HepG2 (cell line): ENCODE data around the gene THRSP. TPM values are rescaled to one million over a fixed set of nuclear protein-coding genes. Genes with fewer than 3 reads are reported as not detected.

Experiments
- ELF3 ChIP-seq: IDR thresholded peaks from 2 replicates; pipeline ENCODE4 v1.6.1; 2016; ENCODE audit warnings: missing genetic modification reagents, missing compliant biosample characterization
- ERF ChIP-seq: IDR thresholded peaks from 2 replicates; pipeline ENCODE4 v1.6.1; 2018; ENCODE audit warnings: missing biosample characterization, missing genetic modification reagents
- GLI4 ChIP-seq: sonication (generic); formaldehyde crosslinking; IDR thresholded peaks from 2 replicates; pipeline ENCODE4 v1.5.1; 2020; ENCODE audit warnings: missing genetic modification reagents, mild to moderate bottlenecking, moderate library complexity, borderline replicate concordance
- MYC ChIP-seq: sonication (generic); formaldehyde crosslinking; IDR thresholded peaks from 2 replicates; pipeline ENCODE4 v1.9.0; 2021; ENCODE audit warnings: missing genetic modification reagents, borderline replicate concordance
- SOX13 ChIP-seq, 3 experiments: fragments of 450-650 bp in 1 of 3; sonication (generic) in 1 of 3; formaldehyde crosslinking in 1 of 3; IDR thresholded peaks in 2 of 3; conservative IDR thresholded peaks in 1 of 3; 2 replicates each; pipeline versions ENCODE4 v1.5.0 to v1.6.1; 2016 to 2020; ENCODE audit warnings: antibody characterized with exemption in 1 of 3, mild to moderate bottlenecking in 1 of 3, missing compliant biosample characterization in 1 of 3, missing genetic modification reagents in 1 of 3, moderate library complexity in 1 of 3
- TARDBP ChIP-seq: sonication (generic); formaldehyde crosslinking; IDR thresholded peaks from 2 replicates; pipeline ENCODE4 v1.8.0; 2022; ENCODE audit warnings: mild to moderate bottlenecking, missing genetic modification reagents
- TIGD3 ChIP-seq: sonication (generic); formaldehyde crosslinking; IDR thresholded peaks from 2 replicates; pipeline ENCODE4 v1.5.1; 2020; ENCODE audit warnings: mild to moderate bottlenecking, missing genetic modification reagents, borderline replicate concordance
- ZBTB7B ChIP-seq: sonication (generic); formaldehyde crosslinking; IDR thresholded peaks from 2 replicates; pipeline ENCODE4 v1.4.0; 2020; ENCODE audit warnings: missing genetic modification reagents
- ZC3H13 ChIP-seq: sonication (generic); formaldehyde crosslinking; IDR thresholded peaks from 2 replicates; pipeline ENCODE4 v1.8.1; 2023; ENCODE audit warnings: mild to moderate bottlenecking, missing genetic modification reagents, moderate library complexity
- ZNF501 ChIP-seq: sonication (generic); formaldehyde crosslinking; IDR thresholded peaks from 2 replicates; pipeline ENCODE4 v1.5.1; 2020; ENCODE audit warnings: mild to moderate bottlenecking, moderate library complexity, missing genetic modification reagents
- ZNF646 ChIP-seq: sonication (generic); formaldehyde crosslinking; IDR thresholded peaks from 2 replicates; pipeline ENCODE4 v1.9.0; 2021; ENCODE audit warnings: mild to moderate bottlenecking, missing genetic modification reagents
- ZNF878 ChIP-seq: sonication (generic); formaldehyde crosslinking; IDR thresholded peaks from 2 replicates; pipeline ENCODE4 v1.8.1; 2023; ENCODE audit warnings: mild to moderate bottlenecking, missing genetic modification reagents, moderate library complexity
- ZNF891 ChIP-seq: sonication (generic); formaldehyde crosslinking; IDR thresholded peaks from 2 replicates; pipeline ENCODE4 v1.5.0; 2020; ENCODE audit warnings: mild to moderate bottlenecking, missing genetic modification reagents
- polyA plus RNA-seq, 8 experiments: library from polyadenylated mRNA; depleted of rRNA in 3 of 8; stranded (reverse) in 7 of 8; unstranded in 1 of 8; fragments of >200 nt; fragmentation: Illumina TruSeq in 4 of 8; extraction: Trizol in 4 of 8; gene quantifications; 2 replicates each; pipeline versions ENCODE4 v1.2.1 to v1.2.3, GENCODE V29; 2011 to 2016; ENCODE audit warnings: low read depth in 4 of 8, missing spikeins in 1 of 8, mixed read lengths in 1 of 8; ENCODE audit not compliant: insufficient read depth in 1 of 8
- total RNA-seq, 5 experiments: library from RNA; depleted of rRNA; stranded (reverse); fragments of >200 nt; fragmentation: Illumina TruSeq; extraction: Trizol; gene quantifications; 2 replicates each; pipeline ENCODE4 v1.2.3, GENCODE V29; 2016; ENCODE audit warnings: low read depth in 1 of 5
- TF ChIP-seq, protein P1 (sequence below): sonication (generic); formaldehyde crosslinking; IDR thresholded peaks from 2 replicates; pipeline ENCODE4 v1.5.1; 2020; ENCODE audit warnings: missing genetic modification reagents, mild to moderate bottlenecking, borderline replicate concordance
- TF ChIP-seq, protein P2 (sequence below): sonication (generic); formaldehyde crosslinking; IDR thresholded peaks from 2 replicates; pipeline ENCODE4 v1.4.0; 2020; ENCODE audit warnings: missing genetic modification reagents

THRSP gene
- total and polyA plus RNA-seq, 2 of the 13 experiments (the other 11 are each of a cell fraction or from before 2014, with no cell fraction given), result 0.13 to 0.58 TPM

DNA sequence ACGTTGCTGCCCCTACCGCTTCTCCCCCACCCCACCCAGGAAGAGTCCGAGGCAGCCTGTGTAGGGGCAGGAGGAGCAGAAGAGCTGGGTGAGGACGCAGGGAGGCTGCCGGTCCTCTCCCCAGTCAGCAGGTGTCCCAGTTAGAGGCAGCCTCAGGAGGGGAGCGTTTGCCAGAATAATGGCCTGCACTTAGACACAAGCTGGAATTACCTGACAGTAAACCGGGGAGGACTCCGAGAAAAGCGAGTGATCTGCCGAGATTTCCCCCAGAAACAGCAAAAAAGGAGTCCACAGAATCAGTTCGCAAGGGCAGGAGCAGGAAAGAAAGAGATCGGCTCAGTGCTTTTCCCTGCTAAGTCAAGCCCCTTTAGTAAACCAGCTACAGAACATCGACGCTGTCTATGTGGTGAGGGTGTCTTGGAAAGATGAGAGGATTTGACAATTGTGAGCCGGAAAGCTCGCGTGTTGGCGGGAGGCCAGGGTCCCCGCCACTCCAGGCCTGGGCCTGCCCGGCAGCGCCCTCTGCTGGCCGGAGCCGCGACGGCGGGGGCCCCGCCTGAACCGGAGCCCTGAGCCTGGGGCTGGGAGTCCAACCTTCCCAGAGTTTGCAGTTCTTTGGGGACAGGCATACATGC lies 17.7 kb upstream of the THRSP start (continued):
- TF ChIP-seq SOX13 (IDR thresholded peaks at IDR 0.05) (no peak), SOX13 (CRISPR knock-in tag; conservative IDR thresholded peaks at IDR 0.05 in 1 of 2, IDR thresholded peaks at IDR 0.05 in 1 of 2) (peak in 1 of 2 experiments; percentile 58; a peak in 2 of 4 replicates), ERF (CRISPR knock-in tag) (peak; percentile 81), ZNF891 (CRISPR knock-in tag) (0 out of 2 replicates have a peak, but pooled peaks have one; percentile 55), TIGD3 (no peak), ZNF646 (CRISPR knock-in tag) (no peak), ZNF878 (CRISPR knock-in tag) (peak; percentile 82; the same call in 1 of the 2 replicates), GLI4 (peak; percentile 61; the same call in 1 of the 2 replicates), MYC (0 out of 2 replicates have a peak, but pooled peaks have one; percentile 62), ZC3H13 (CRISPR knock-in tag) (no peak), ZNF501 (CRISPR knock-in tag) (peak; percentile 83), TARDBP (CRISPR knock-in tag) (peak; percentile 82), ELF3 (CRISPR knock-in tag) (peak; percentile 81), ZBTB7B (CRISPR knock-in tag) (peak; percentile 72; the same call in 1 of the 2 replicates)
- TF ChIP-seq, protein P1, sequence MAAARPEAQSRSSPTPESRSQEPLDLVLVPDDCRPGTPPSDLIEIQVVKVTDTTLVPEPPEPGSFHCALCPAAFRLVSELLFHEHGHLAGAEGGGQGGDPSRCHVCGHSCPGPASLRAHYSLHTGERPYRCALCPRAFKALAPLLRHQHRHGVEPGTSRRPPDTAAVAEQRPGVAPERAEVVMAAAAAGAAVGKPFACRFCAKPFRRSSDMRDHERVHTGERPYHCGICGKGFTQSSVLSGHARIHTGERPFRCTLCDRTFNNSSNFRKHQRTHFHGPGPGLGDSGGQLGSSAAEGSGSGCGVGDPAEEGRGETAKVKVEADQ (CRISPR knock-in tag), result peak; percentile 23; the same call in 1 of the 2 replicates
- TF ChIP-seq, protein P2, sequence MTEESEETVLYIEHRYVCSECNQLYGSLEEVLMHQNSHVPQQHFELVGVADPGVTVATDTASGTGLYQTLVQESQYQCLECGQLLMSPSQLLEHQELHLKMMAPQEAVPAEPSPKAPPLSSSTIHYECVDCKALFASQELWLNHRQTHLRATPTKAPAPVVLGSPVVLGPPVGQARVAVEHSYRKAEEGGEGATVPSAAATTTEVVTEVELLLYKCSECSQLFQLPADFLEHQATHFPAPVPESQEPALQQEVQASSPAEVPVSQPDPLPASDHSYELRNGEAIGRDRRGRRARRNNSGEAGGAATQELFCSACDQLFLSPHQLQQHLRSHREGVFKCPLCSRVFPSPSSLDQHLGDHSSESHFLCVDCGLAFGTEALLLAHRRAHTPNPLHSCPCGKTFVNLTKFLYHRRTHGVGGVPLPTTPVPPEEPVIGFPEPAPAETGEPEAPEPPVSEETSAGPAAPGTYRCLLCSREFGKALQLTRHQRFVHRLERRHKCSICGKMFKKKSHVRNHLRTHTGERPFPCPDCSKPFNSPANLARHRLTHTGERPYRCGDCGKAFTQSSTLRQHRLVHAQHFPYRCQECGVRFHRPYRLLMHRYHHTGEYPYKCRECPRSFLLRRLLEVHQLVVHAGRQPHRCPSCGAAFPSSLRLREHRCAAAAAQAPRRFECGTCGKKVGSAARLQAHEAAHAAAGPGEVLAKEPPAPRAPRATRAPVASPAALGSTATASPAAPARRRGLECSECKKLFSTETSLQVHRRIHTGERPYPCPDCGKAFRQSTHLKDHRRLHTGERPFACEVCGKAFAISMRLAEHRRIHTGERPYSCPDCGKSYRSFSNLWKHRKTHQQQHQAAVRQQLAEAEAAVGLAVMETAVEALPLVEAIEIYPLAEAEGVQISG (CRISPR knock-in tag), result peak; percentile 82
